Panc1 (cell line): ENCODE results near the gene DGKG.

Experiments used
- REST ChIP-seq, 2 experiments: IDR thresholded peaks; 2 replicates each; pipeline ENCODE4 v1.6.1; 2011 to 2012; ENCODE audit warnings: low read depth in 2 of 2, control low read depth in 1 of 2, low read length in 1 of 2, mild to moderate bottlenecking in 1 of 2, moderate library complexity in 1 of 2; ENCODE audit not compliant: insufficient read depth in 1 of 2
- TF ChIP-seq, protein P1 (sequence below): fragments of 450-650 bp; IDR thresholded peaks from 2 replicates; pipeline ENCODE4 v1.5.1; 2017; ENCODE audit warnings: mild to moderate bottlenecking

DNA sequence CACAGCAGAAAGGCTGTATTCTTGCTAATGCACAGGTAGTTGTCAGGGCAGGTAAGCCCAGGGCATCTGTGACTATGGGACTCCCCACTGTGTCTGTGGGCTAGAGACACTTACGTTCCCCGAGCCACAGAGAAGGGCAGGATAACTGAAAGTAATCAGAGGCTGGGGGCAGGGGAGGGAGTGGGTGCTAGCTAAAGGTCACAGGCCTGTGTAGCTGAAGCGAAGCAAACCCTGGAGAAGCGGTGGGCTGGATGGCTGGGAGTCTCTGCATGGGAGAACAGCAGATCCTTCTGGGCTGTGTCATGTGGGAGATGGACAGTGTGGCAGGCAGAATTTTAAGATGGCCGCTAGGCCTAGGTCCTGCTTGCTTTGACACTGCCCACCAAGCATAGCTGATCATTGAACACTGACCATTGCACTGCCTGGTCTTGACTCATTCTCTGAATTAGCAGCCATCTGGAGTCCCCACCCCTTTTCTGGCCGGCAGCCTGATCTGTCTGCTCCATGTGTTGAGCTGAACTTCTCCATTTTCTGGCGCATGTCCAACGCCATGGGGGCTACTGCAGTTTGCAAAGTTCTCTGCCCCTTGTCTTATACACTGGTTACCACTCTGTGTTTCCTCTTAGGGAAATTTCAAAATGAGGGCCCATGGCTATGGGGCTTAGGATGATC lies 110.0 kb downstream of the DGKG start:
- TF ChIP-seq, protein P1, sequence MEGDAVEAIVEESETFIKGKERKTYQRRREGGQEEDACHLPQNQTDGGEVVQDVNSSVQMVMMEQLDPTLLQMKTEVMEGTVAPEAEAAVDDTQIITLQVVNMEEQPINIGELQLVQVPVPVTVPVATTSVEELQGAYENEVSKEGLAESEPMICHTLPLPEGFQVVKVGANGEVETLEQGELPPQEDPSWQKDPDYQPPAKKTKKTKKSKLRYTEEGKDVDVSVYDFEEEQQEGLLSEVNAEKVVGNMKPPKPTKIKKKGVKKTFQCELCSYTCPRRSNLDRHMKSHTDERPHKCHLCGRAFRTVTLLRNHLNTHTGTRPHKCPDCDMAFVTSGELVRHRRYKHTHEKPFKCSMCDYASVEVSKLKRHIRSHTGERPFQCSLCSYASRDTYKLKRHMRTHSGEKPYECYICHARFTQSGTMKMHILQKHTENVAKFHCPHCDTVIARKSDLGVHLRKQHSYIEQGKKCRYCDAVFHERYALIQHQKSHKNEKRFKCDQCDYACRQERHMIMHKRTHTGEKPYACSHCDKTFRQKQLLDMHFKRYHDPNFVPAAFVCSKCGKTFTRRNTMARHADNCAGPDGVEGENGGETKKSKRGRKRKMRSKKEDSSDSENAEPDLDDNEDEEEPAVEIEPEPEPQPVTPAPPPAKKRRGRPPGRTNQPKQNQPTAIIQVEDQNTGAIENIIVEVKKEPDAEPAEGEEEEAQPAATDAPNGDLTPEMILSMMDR = no peak
- no peak for TF ChIP-seq REST (IDR thresholded peaks at IDR 0.05; ENCODE audit: insufficient read depth in 1 of 2, low read depth in 2 of 2, low read length in 1 of 2)
